GM10847 (cell line): ENCODE measurements around the gene MLXIPL.

Experiments
- POLR2A ChIP-seq: IDR thresholded peaks from 2 replicates; pipeline ENCODE4 v1.6.1; 2011; ENCODE audit not compliant: insufficient read length; ENCODE audit errors: extremely low read depth

MLXIPL gene

DNA sequence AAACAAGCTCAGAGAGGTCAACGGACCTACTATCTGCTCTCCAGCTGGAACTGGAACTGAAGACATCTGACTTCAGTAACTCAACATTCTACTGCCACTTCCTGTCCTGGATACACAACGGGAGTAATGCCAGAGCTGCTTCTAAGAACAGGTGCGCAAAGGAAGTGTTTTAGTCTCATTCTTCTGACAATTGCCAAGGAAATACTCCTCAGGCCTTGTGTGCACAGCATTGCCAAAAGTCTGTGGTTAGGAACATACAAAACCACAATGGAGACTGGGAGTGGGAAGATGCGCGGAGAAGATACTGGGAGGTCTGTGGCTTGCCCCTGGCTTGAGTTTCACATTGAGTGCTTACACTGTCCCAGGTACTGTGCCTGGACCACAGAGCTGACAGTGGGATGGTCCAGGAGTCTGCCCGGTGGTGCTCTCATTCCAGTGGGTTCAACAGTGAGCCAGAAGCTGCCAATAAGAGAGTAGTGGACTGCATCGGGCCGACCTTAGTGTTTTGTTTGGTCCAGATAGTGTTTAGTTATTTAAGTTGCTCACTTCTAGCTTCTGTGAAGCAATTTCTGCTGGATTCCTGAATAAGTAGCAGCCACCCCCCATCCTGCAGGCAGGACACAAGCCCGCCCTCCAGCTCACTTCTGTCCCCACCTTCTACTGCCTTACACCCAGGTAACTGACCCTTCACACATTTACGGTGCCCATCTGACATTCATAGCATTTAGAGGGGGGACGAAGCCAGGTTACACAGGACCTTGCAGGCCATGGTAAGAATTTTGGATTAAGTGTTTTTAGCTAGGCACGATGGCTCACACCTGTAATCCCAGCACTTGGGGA is 56.3 kb downstream of the MLXIPL start:
- no peak for TF ChIP-seq POLR2A

GRCh38 chr7:73567140-73567539 is 57.2 kb downstream of the MLXIPL start:
- no peak for TF ChIP-seq POLR2A

DNA sequence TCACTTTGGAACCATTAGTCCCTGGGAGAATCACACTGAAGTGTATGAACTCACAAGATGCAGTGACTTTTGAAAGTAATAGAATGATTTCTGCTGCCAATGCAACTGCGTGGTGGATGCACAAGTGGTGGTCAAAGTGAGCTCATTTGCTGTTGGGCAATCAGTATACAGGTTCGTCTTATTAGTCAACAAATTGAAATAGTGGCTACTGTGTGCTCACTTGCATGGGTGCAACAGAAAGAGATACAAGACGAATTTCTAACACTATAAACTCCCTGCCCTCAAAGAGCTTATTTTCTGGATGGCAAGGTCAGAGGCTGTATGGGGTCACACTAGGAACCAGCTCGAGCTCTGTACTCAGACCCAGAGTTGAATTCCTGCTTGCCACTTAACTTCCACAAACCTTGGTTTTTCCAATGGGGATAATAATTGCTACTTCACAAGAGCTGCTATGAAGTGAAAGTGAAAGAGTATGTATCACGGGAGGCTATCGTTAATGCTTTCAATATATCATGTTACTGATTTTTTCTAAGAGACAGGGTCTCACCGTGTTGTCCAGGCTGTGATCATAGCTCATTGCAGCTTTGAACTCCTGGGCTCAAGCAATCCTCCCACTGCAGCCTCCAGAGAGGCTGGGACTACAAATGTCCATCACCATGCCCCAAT is 58.5 kb downstream of the MLXIPL start:
- TF ChIP-seq POLR2A: no peak

GRCh38 chr7:73560109-73560835 is 64.0 kb downstream of the MLXIPL start:
- no peak for TF ChIP-seq POLR2A

DNA sequence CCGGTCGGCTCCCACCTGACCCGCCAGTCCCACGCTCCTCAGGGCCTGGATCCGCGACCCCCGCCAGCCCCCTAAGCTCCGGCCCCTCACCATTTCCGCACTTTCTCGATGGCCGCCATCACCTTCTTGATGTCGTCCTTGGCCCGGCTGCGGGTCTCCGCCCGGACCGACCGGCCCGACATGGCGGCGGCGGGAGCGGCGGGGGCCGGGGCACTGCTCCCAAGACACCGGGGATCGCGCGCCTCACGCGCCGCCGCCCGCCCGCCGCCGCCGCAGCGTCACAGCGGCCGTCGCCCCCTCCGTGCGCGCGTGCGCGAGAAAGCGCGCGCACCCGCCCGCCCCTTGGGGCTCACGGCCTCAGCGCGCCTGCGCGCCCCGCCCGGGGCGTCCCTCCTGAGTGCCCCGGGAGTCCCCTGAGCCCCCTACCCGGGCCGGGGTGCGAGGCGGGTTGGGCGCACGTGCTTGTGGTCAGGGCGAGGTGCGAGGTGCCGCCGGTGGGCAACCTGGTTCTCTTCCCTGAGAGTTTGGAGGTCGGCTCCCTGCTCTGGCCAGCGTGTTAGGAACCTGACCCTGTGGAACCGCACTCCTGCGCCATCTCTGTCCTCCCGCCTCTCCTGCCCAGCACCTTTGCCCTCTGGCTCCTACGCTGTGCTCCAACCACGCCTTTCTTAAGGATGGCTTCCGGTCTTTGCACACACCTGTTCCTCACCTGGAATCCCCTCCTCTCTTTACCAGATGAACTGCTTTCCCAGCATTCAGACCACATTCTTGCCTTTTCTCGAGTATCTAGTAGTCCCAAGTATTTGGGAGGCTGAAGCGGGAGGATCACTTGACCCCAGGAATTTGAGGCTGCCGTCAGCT is 66.7 kb downstream of the MLXIPL start, which contains the start of gene BCL7B:
TSS of gene BCL7B (minus strand) at position 294 of the 861 bp plus-strand sequence. CDS start at position 182, 112 bp downstream.
- peak; percentile 37 for TF ChIP-seq POLR2A

DNA sequence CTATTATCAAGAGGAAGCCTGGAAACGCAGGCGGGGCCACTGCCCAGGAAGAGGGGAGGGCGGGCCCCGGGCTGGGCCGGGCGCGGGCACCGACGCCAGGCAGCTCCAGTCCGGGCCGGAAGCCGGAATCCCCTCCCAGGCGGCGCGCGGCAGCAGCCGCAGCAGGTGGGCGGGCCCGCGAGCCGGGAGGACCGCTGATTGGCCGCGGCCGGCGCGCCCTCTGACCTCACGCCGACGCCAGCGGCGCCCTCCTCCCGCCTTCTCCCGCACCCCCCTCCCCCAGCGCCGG is 67.3 kb downstream of the MLXIPL start:
- TF ChIP-seq POLR2A: no peak

GRCh38 chr7:73556208-73557107 is 67.9 kb downstream of the MLXIPL start:
- no peak for TF ChIP-seq POLR2A

DNA sequence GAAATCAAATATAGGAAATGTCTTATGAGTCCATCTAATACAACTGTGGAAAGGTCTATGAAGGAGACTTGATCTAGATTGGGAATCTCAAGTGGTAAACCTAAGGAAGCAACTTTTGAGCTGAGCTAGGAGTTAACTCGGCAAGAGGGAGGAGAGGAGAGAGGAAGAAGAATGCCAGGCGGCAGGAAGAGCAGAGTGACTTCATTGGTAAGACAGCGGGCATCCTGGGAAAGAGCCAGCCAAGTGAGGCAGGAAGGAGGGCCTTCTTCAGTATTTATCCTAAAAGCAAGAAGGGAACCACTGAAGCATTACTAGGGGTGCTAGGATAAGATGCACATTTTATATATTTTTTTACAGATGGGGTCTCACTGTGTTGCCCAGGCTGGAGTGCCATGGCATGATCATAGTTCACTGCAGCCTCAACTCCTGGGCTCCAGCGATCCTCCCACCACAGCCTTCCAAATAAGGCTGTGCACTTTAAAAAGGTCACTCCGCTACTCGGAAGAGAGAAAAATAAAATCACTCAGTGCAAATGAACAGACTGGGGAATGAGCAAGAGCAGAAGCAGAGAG is 68.8 kb downstream of the MLXIPL start:
- TF ChIP-seq POLR2A: no peak

GRCh38 chr7:73549176-73549575 is 75.1 kb downstream of the MLXIPL start:
- TF ChIP-seq POLR2A: no peak

- TF ChIP-seq POLR2A: no peak
These were observed 76.5 kb downstream of the MLXIPL start for GRCh38 chr7:73547841-73548240.

DNA sequence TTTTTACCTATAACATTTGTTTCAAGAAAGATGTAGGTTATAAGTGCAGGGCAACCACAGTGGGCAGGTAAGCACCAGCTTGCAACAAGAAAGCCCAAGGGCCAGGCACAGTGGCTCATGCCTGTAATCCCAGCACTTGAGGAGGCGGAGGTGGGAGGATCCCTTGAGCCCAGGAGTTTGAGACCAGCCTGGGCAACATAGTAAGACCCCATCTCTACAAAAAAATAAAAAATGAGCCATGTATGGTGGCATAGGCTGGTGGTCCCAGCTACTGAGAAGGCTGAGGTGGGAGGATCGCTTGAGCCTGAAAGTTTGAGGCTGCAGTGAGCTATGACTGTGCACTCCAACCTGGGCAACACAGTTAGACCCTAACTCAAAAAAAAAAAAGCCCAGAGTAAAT is 79.6 kb downstream of the MLXIPL start:
- TF ChIP-seq POLR2A: no peak
